ENCODE results near the gene SORCS2. TPM values are rescaled to one million over a fixed set of nuclear protein-coding genes. Genes with fewer than 3 reads are reported as not detected.

The SORCS2 gene
- polyA plus RNA-seq, 1 donor from 2014 or later, result 1.0 TPM

DNA sequence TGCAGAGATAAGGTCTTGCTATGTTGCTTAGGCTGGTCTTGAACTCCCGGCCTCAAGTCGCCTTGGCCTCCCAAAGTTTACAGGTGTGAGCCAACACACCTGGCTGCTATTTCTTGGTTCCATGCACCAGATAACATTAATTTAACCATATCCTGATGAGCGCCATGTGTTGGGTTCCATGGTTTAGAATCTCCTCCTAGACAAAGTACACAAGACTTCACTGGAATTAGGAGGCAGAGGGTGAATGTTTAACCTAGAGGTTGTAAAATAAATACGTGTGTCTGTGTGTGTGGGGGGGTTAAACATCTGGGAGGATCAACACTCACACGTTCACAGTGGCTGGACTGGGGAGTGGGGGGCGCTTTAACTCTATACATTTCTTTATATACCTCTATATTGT, 32.4 kb upstream of the SORCS2 start:
- no peaks in the 10 kb centered on the region for H3K9me3 ChIP-seq (ENCODE audit: low read length)
- H3K36me3 ChIP-seq (ENCODE audit: insufficient read depth, low read length), result no peaks in the 10 kb centered on the region
- H3K4me2 ChIP-seq (ENCODE audit: low read length), result no peak overlapping the region
- no peak overlapping the region for H3K27ac ChIP-seq (ENCODE audit: low read length)
- no peak overlapping the region for H3K4me3 ChIP-seq (ENCODE audit: low read length)
- H3K79me2 ChIP-seq (replicated peaks; ENCODE audit: insufficient read depth, low read length), result no peaks in the 10 kb centered on the region
- no peak overlapping the region for H3K9ac ChIP-seq (ENCODE audit: low read length)
- H2AFZ ChIP-seq (ENCODE audit: low read depth, low read length), result no peak overlapping the region
- no peaks in the 10 kb centered on the region for H3F3A ChIP-seq (ENCODE audit: insufficient read depth, low read length, poor library complexity, severe bottlenecking)
- H3K27me3 ChIP-seq (ENCODE audit: insufficient read depth, low read depth, low read length), result no peaks in the 10 kb centered on the region
- H4K20me1 ChIP-seq (ENCODE audit: insufficient read depth), result no peaks in the 10 kb centered on the region
- no peaks in the 10 kb centered on the region for H3K9me2 ChIP-seq (ENCODE audit: insufficient read depth, low read length)
- TF ChIP-seq EZH2 (IDR thresholded peaks at IDR 0.05; ENCODE audit: borderline replicate concordance, insufficient read depth, low read length, poor library complexity, severe bottlenecking), result no peak
- TF ChIP-seq POLR2AphosphoS5 (IDR thresholded peaks at IDR 0.05), result no peak
- TF ChIP-seq RAD21 (conservative IDR thresholded peaks at IDR 0.05), result no peak
- no peak for TF ChIP-seq MXI1 (conservative IDR thresholded peaks at IDR 0.05; ENCODE audit: poor library complexity, severe bottlenecking)

DNA sequence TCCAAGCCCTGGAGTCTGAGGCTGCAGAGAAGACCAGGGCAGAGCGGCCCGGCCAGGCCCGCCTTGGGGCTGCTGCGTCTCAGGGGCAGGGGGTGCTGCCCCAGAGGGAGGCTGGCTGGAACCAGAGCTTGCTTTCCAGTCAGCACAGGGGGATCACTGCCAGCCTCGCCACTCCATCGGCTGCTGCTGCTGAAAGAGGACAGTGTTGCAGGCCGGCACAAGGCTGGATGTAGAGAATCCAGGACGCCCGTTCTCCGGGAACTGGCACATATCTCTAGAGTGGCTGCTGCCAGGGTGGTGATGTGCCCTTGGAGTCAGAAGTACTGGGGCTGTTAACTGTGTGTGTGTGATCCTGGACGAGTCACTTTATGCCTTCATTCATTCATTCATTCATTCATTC, 31.9 kb upstream of the SORCS2 start:
- Histone ChIP-seq H4K20me1 (ENCODE audit: insufficient read depth) (no peaks in the 10 kb centered on the region), H3K4me3 (ENCODE audit: low read length) (no peak overlapping the region), H3K36me3 (ENCODE audit: insufficient read depth, low read length) (no peaks in the 10 kb centered on the region), H2AFZ (ENCODE audit: low read depth, low read length) (no peak overlapping the region), H3F3A (ENCODE audit: insufficient read depth, low read length, poor library complexity, severe bottlenecking) (no peaks in the 10 kb centered on the region), H3K27ac (ENCODE audit: low read length) (no peak overlapping the region), H3K9ac (ENCODE audit: low read length) (no peak overlapping the region), H3K9me2 (ENCODE audit: insufficient read depth, low read length) (no peaks in the 10 kb centered on the region), H3K79me2 (replicated peaks; ENCODE audit: insufficient read depth, low read length) (no peaks in the 10 kb centered on the region), H3K27me3 (ENCODE audit: insufficient read depth, low read depth, low read length) (no peaks in the 10 kb centered on the region), H3K9me3 (ENCODE audit: low read length) (no peaks in the 10 kb centered on the region), H3K4me2 (ENCODE audit: low read length) (no peak overlapping the region)
- no peak for TF ChIP-seq EZH2 (IDR thresholded peaks at IDR 0.05; ENCODE audit: borderline replicate concordance, insufficient read depth, low read length, poor library complexity, severe bottlenecking)
- TF ChIP-seq TAF1 (IDR thresholded peaks at IDR 0.05; ENCODE audit: low read depth), result no peak
- no peak for TF ChIP-seq SMC3 (conservative IDR thresholded peaks at IDR 0.05; ENCODE audit: poor library complexity)
- TF ChIP-seq, protein P1, sequence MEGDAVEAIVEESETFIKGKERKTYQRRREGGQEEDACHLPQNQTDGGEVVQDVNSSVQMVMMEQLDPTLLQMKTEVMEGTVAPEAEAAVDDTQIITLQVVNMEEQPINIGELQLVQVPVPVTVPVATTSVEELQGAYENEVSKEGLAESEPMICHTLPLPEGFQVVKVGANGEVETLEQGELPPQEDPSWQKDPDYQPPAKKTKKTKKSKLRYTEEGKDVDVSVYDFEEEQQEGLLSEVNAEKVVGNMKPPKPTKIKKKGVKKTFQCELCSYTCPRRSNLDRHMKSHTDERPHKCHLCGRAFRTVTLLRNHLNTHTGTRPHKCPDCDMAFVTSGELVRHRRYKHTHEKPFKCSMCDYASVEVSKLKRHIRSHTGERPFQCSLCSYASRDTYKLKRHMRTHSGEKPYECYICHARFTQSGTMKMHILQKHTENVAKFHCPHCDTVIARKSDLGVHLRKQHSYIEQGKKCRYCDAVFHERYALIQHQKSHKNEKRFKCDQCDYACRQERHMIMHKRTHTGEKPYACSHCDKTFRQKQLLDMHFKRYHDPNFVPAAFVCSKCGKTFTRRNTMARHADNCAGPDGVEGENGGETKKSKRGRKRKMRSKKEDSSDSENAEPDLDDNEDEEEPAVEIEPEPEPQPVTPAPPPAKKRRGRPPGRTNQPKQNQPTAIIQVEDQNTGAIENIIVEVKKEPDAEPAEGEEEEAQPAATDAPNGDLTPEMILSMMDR (IDR thresholded peaks at IDR 0.05; ENCODE audit: poor library complexity, severe bottlenecking), result no peak
- TF ChIP-seq MXI1 (conservative IDR thresholded peaks at IDR 0.05; ENCODE audit: poor library complexity, severe bottlenecking), result no peak
- TF ChIP-seq, protein P2, sequence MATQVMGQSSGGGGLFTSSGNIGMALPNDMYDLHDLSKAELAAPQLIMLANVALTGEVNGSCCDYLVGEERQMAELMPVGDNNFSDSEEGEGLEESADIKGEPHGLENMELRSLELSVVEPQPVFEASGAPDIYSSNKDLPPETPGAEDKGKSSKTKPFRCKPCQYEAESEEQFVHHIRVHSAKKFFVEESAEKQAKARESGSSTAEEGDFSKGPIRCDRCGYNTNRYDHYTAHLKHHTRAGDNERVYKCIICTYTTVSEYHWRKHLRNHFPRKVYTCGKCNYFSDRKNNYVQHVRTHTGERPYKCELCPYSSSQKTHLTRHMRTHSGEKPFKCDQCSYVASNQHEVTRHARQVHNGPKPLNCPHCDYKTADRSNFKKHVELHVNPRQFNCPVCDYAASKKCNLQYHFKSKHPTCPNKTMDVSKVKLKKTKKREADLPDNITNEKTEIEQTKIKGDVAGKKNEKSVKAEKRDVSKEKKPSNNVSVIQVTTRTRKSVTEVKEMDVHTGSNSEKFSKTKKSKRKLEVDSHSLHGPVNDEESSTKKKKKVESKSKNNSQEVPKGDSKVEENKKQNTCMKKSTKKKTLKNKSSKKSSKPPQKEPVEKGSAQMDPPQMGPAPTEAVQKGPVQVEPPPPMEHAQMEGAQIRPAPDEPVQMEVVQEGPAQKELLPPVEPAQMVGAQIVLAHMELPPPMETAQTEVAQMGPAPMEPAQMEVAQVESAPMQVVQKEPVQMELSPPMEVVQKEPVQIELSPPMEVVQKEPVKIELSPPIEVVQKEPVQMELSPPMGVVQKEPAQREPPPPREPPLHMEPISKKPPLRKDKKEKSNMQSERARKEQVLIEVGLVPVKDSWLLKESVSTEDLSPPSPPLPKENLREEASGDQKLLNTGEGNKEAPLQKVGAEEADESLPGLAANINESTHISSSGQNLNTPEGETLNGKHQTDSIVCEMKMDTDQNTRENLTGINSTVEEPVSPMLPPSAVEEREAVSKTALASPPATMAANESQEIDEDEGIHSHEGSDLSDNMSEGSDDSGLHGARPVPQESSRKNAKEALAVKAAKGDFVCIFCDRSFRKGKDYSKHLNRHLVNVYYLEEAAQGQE (IDR thresholded peaks at IDR 0.05; ENCODE audit: borderline replicate concordance), result no peak
- TF ChIP-seq EP300 (conservative IDR thresholded peaks at IDR 0.05; ENCODE audit: poor library complexity, severe bottlenecking), result no peak
- no peak for TF ChIP-seq RAD21 (conservative IDR thresholded peaks at IDR 0.05)

Data from neural cell (in vitro differentiated cells).